Measurements from ENCODE around the gene LRTM1. TPM values are rescaled to one million over a fixed set of nuclear protein-coding genes. Genes with fewer than 3 reads are reported as not detected.
A peak's percentile ranks its signal among the peaks of the same experiment; 100 is the strongest.

The LRTM1 gene
- total RNA-seq, 1 donor from 2014 or later = not detected

DNA sequence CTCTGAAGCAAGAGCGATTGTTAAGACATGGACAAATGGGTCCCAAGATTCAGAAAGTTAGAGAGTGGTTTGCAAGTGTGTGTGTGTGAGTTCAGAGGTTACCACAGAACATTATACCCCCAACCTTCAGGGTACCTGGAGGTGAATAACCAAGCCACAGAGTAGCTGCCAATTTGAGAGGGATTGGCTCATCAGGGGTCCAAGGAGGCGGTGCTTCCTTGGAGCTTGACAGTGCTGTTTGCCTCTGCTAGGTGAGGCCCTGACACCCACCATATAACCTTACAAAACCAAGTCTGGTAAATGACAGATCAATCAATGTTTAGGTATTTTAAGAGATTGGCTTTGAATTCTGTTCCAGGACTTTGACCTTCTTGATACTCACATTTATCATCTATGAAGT is 35.7 kb downstream of the LRTM1 start:
- DNase-seq (ENCODE audit: low read depth) = no peak

DNA sequence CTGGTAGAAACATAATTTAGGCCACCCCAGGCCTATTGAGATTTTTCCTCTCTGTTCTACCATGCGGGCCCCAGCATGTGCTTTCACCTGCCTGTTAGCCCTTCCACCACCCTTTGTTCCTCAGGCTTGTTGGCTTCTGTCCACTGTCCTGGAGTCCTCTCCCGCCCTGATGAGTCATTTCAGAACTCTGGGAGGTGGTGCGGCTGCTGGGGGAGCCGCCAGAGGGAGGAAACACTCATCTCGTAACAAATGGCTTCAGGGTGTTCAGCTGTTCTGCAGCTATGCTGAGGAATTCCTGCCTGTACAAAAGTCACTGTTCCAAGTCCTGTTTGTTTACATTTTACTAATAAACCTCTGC is 36.3 kb downstream of the LRTM1 start:
- peak; percentile 98 for DNase-seq (ENCODE audit: low read depth)

DNA sequence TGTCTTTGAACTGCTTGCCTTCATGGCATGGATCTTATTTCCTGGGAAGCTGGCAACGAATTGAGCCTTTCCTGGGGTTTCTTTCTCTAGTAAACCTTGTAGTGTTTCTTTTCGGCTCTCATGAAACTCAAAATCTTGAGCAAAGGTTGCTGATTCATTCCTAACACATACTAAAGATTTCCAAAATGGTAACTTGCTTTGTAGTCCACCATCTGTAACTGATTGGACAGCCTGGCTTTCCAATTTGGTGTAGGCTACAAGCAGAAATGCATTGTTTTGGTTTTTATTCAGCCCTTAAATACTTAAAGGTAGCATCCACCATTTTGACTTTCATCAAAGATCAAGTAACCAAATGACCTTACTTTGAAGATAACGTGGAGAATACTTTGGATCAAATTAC is 38.1 kb downstream of the LRTM1 start:
- DNase-seq (ENCODE audit: low read depth) = no peak

DNA sequence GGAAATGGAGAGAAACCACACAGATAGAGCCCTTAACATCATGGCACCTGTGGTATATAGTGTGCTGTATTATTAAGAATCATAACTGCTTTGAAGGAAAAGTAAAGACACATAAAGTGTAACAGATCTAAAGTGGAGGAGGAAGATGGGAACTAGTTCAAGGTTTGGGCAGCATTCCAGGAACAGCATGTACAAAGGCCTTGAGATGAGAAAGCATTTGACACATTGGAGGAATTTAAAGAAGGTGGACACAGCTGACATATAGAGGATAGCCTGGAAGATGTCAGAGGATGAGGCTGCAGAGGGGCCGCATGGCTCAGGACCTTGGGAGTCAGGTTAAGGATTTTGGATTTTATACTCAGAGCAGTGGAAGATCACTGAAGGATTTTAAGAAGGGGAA is 39.0 kb downstream of the LRTM1 start:
- DNase-seq (ENCODE audit: low read depth) = no peak

GRCh38 chr3:54888162-54888561 is 39.7 kb downstream of the LRTM1 start:
- DNase-seq (ENCODE audit: low read depth) = no peak

GRCh38 chr3:54882129-54882833 is 45.6 kb downstream of the LRTM1 start:
- peak; percentile 90 for DNase-seq (ENCODE audit: low read depth)

DNA sequence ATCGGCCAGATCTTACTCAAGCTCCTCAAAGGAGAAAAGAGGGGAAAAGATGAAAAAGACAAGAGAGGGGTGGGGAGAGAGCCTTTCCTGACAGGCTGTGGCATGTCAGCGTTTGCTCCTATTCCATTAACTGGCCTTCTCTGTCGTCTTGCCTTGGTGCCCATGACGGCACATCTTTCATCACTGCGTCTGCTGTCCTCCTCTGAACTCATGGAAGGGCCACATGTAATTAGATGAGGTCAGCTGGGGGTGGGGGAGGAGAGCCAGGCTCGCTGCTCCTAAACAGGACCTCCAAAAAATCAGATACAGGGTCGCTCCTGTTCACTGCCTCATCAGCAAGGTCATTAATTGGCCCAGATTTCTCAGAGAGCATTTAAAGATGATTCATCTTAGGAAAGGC is 49.7 kb downstream of the LRTM1 start:
- DNase-seq (ENCODE audit: low read depth) = no peak

GRCh38 chr3:54877730-54878129 is 50.1 kb downstream of the LRTM1 start:
- no peak for DNase-seq (ENCODE audit: low read depth)

- no peak for DNase-seq (ENCODE audit: low read depth)
Measured at GRCh38 chr3:54876694-54877093, 51.2 kb downstream of the LRTM1 start.

DNA sequence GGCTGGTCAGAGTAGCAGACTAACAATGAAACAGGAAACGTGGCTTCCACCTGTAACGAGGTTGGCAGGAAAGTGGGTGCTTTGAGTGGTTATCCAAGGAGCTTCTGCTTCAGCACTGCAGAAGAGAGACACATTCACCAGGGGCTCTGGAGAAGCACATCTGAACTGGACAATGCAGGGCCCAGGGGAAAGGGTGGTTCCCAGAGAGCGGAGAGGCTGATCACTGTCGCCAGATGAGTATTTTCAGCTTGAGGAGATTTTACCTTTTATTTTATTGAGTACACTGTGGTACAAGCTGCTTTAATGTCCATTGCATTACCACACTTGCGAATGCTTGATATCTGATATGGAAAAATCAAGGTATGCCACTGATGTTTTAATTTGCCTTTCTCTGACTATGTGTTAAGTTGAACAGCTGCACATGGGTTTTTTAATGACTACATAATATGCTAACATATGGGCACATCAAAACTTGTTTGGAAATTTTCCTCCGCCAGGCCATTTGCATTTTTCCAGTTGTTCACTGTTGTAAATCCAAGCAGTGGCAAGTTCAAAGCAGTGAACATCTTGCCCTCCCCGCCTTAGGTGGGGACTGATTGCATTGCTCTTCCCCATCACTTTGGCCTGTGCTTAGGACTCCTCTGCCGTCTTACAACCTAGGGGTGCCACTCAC is 52.1 kb downstream of the LRTM1 start:
- DNase-seq (ENCODE audit: low read depth) = no peak

- no peak for DNase-seq (ENCODE audit: low read depth)
Measured at GRCh38 chr3:54874816-54875556, 52.9 kb downstream of the LRTM1 start.

- peak; percentile 52 for DNase-seq (ENCODE audit: low read depth)
Measured at GRCh38 chr3:54873059-54874010, 54.5 kb downstream of the LRTM1 start.

DNA sequence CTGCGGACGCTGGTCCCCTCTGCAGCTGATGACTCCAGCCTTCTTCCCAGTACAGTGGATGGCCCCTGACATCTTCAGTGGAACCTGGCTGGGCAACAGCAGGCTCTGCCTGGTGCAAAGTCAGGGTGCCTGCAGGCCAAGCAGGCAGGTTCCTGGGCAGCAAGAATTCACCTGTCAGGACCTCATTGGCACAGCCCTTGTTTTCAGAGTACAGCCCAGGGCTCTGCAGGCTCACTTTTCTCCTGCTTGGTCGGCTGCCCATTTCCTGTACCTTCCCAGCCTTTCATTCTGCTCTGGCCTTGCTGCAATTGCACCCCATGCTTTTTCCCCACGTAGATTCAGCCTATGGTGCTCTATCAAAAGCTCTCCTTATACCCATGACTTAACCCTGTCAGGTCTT is 56.0 kb downstream of the LRTM1 start:
- DNase-seq (ENCODE audit: low read depth) = no peak

- peak; percentile 88 for DNase-seq (ENCODE audit: low read depth)
Measured at GRCh38 chr3:54870423-54870822, 57.4 kb downstream of the LRTM1 start.

All from renal cortical epithelial cell (primary cell).